Right lobe of liver (tissue), 4 donors: ENCODE results near the gene TNFRSF11A.

Source experiments
- POLR2A ChIP-seq: fragments of 450-650 bp; IDR thresholded peaks from one replicate; pipeline ENCODE4 v1.6.1; 2017; ENCODE audit warnings: antibody characterized with exemption, mild to moderate bottlenecking
- TF ChIP-seq, protein P1 (sequence below), 4 donors: fragments of 200-600 bp in 3 of 4; fragments of 450-650 bp in 1 of 4; IDR thresholded peaks; one replicate each; pipeline versions ENCODE4 v1.5.1 to v1.8.0; 2016 to 2022; ENCODE audit warnings: antibody characterized with exemption in 4 of 4, mild to moderate bottlenecking in 2 of 4
- donor health status: DM: no; HTN: no; CAD: no.
- donor health status: DM: no; HTN: no; CAD: no.
- donor health status: DM: no; HTN: yes; CAD: no.

DNA sequence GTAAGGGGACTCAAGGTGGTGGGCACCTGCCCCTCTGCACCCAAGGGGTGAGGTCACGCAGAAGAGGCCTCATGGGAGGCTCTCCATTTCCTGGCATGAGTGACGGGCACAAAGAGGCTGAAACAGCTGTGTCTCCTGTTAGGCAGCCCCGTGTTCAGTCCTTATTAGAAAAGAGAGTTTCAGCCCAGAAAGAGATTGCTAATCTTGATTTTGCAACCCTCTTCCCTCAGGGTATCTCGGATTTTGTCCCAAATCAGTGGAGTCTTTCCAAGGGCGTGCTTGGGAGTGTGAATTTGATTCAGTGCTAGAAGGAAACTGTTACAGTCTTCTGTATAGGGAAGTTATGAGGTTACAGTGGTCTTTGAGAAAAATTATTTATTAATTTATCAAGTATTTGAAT lies 10.4 kb downstream of the TNFRSF11A start:
- TF ChIP-seq, protein P1, sequence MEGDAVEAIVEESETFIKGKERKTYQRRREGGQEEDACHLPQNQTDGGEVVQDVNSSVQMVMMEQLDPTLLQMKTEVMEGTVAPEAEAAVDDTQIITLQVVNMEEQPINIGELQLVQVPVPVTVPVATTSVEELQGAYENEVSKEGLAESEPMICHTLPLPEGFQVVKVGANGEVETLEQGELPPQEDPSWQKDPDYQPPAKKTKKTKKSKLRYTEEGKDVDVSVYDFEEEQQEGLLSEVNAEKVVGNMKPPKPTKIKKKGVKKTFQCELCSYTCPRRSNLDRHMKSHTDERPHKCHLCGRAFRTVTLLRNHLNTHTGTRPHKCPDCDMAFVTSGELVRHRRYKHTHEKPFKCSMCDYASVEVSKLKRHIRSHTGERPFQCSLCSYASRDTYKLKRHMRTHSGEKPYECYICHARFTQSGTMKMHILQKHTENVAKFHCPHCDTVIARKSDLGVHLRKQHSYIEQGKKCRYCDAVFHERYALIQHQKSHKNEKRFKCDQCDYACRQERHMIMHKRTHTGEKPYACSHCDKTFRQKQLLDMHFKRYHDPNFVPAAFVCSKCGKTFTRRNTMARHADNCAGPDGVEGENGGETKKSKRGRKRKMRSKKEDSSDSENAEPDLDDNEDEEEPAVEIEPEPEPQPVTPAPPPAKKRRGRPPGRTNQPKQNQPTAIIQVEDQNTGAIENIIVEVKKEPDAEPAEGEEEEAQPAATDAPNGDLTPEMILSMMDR (IDR thresholded peaks at IDR 0.05), result no peak
- TF ChIP-seq POLR2A, result no peak
